Neural progenitor cell (in vitro differentiated cells): ENCODE measurements around the gene RIMS1.

Source experiments
- EZH2phosphoT487 ChIP-seq: fragments of 200-600 bp; sonication (generic); IDR thresholded peaks from 2 replicates; pipeline ENCODE4 v1.6.1; 2017; ENCODE audit warnings: antibody characterized with exemption
- TF ChIP-seq, protein P1 (sequence below): fragments of 200-600 bp; sonication (generic); IDR thresholded peaks from 2 replicates; pipeline ENCODE4 v1.5.1; 2017; ENCODE audit warnings: antibody characterized with exemption, mild to moderate bottlenecking

DNA sequence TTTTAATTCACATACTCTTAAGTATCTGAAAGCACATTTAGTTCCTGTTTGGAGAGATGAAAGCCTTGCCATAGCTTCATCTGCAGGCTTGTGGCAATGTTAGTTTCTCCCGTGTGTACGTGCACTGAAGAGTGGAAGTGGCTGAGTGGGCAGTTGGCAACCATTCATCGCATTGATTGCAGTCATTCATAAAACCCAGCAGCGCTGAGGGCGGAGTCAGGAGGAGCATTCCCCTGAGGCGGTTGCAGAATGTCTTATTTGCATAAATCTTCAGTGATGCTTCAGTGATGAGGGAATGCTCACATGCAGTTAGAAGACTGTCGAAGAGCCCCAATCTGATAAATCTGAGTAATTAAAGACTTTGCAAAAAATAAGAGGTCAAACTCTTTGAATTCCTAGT is 79.1 kb downstream of the RIMS1 start:
- TF ChIP-seq EZH2phosphoT487: no peak
- TF ChIP-seq, protein P1, sequence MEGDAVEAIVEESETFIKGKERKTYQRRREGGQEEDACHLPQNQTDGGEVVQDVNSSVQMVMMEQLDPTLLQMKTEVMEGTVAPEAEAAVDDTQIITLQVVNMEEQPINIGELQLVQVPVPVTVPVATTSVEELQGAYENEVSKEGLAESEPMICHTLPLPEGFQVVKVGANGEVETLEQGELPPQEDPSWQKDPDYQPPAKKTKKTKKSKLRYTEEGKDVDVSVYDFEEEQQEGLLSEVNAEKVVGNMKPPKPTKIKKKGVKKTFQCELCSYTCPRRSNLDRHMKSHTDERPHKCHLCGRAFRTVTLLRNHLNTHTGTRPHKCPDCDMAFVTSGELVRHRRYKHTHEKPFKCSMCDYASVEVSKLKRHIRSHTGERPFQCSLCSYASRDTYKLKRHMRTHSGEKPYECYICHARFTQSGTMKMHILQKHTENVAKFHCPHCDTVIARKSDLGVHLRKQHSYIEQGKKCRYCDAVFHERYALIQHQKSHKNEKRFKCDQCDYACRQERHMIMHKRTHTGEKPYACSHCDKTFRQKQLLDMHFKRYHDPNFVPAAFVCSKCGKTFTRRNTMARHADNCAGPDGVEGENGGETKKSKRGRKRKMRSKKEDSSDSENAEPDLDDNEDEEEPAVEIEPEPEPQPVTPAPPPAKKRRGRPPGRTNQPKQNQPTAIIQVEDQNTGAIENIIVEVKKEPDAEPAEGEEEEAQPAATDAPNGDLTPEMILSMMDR: no peak
